ELR (cell line): ENCODE measurements around the gene LRRN3.

Source experiments
- DNase-seq: peaks from one replicate; pipeline ENCODE4 v3.0.0-alpha.2; 2015; ENCODE audit warnings: low read depth

LRRN3 gene

DNA sequence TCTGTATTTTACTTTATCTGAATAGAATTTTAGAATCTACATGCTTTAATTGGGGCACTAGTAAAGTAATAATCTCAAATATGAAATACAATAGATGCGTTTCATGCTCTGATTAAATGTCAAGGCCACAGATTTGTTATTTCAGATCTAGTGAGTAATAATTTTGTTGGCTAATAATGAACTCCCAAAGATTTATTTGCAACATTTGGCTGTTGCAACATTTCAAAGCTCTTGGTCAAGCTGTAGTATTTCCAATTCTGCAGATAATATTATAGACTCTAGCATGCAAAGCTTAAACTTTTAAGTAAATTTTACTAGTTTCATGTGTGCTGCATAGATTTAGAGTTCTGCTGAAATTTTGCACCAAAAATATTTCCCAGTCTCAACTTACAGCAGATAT lies 16.7 kb downstream of the LRRN3 start:
- DNase-seq, result no peak

DNA sequence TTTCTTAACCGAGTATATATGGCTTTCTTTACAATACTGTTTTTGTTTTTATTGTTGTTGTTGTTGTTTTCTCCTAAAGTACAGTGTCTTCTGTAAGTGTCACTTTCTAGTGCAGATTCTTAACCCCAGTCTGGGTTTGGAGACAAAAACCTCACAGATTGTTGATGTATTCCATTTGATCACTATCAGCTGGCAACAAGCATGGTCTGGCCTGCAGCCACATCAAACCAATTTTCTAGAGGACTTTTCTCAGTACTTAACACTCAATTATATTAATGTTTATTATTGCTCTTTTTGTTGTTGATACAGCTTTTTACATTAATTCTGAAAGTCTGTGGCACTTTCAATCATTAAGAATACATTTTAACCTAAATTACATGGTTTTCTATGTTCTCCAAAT lies 17.1 kb downstream of the LRRN3 start:
- DNase-seq, result no peak

- DNase-seq, result peak; percentile 63
These were observed 17.6 kb downstream of the LRRN3 start for GRCh38 chr7:111108496-111108895.

DNA sequence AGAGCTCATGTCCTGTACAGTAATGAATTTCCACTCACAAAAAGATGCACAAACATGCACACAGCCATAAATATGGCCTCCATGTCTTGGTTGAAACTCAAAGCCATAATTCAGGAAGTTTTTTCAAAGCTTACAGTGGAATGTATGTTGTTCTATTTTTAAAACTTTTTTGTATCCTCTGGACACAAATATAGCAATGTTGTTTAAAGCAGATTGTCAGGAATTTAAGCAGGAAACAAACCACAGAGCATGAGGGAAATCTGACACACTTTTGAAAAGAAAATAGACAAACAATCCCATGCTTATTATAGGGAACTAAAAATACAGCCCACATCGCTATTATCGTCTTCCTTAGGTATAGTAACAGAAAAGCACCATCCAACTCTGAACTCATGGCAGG lies 21.5 kb downstream of the LRRN3 start:
- no peak for DNase-seq

GRCh38 chr7:111113263-111114017 lies 22.5 kb downstream of the LRRN3 start:
- DNase-seq, result peak; percentile 70

GRCh38 chr7:111115966-111116365 lies 25.0 kb downstream of the LRRN3 start:
- DNase-seq, result no peak

GRCh38 chr7:111126987-111127386 lies 36.1 kb downstream of the LRRN3 start:
- peak; percentile 54 for DNase-seq

DNA sequence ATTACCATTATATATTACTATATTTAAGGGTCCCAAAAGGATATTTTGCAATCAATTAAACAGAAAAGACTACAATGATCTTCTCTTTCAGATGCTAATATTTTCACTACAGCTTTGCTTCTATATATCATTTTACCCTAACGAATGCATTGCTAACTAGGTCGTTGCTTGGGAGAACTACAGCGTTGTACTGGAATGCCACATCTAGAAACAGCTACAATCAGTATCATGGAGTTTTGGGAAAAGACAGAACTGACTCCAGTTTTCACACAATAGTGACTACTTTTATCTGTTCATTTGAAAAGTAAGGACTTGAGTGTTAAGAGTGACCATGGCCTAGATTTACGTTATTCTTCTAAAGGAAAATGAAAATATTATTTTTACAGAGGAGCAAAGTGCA lies 38.5 kb downstream of the LRRN3 start:
- DNase-seq, result no peak

DNA sequence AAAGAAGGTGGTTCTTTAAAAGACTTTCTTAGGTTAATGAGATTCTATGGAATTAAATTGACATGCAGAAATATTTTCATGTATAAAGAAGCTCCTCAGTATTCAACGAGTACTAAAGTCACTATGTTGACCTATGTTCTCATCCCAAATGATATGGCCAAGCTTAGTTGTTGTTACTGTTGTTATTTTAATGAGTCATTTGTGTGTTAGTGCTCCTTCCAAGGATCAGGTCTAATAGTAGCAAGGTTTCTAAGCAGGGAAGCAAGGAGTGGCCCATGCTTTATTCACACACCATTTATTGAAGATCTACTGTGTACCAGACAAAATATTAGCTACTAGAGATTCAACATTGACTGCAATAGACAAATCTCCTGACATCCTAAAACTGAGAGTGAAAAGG lies 41.9 kb downstream of the LRRN3 start:
- peak; percentile 20 for DNase-seq

DNA sequence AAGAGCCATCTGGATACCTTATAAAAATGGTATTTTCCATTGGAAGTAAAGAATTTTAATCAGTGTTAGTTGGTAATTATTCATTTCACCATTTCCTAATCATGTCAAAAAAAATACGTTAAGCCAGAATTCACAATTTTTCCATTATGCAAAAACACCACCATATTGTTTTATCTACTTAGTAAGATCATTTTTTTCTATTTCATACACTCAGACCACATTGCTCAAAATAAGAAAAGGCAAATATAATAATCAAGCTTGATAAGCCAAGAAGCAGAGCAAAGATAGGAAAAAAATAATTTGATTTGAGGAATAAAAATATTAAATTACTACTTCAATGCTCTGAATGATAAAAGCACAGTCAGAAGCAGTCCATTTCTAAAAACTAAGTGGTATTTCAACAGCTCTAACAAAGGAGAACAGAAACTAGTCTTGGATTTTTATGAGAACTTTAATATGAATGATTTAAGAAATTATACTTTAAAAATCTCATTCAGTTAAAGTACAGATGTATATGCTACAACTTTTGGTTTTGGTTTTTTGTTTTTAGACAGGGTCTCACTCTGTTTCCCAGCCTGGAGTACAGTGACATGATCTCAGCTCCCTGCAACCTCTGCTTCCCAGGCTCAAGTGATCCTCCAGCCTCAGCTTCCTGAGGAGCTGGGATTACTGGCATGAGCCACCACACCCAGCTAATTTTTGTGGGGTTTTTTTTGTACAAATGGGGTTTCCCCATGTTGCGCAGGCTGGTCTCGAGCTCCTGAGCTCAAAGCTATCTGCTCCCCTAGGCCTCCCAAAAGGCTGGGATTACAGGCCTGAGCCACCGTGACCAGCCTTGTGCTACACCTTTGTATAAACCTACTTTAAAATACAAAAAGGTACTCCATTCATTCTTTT lies 46.6 kb downstream of the LRRN3 start:
- peak; percentile 54 for DNase-seq

DNA sequence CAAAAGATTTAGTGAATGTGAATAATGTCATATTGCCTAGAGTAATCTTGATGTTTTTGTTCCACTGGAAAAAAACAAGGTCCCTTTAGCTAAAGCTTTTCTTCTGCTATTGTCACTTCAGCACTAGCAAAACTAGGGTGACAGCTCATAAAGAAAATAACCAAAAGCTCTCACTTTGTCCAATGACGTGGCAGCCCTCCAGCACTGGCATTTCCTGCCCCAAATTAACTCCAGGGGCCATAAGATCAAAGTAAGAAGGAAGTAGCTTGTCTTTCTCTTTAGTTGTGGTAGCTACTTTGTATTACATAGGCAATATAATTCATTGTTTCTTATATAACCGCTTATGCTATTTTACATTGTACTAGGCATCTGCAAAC lies 47.3 kb downstream of the LRRN3 start:
- peak; percentile 81 for DNase-seq

DNA sequence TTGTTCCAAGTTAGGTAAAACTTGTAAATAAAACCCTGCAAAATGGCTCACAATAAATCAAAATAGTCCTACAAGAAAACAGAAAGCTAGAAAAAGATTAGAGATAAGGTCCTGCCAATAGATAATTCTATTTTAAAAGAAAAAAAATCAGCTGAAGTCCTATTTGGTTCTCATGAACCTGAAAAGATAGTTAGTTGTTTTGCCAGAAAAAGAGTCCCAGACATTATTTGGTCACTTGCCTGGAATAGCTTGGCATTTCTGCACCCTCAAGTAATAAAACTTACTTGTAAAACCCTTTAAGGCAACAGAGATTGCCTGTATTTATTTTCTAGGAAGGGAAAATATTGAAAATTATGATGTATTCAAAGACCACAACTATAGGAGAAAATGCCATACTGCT lies 47.7 kb downstream of the LRRN3 start:
- no peak for DNase-seq

DNA sequence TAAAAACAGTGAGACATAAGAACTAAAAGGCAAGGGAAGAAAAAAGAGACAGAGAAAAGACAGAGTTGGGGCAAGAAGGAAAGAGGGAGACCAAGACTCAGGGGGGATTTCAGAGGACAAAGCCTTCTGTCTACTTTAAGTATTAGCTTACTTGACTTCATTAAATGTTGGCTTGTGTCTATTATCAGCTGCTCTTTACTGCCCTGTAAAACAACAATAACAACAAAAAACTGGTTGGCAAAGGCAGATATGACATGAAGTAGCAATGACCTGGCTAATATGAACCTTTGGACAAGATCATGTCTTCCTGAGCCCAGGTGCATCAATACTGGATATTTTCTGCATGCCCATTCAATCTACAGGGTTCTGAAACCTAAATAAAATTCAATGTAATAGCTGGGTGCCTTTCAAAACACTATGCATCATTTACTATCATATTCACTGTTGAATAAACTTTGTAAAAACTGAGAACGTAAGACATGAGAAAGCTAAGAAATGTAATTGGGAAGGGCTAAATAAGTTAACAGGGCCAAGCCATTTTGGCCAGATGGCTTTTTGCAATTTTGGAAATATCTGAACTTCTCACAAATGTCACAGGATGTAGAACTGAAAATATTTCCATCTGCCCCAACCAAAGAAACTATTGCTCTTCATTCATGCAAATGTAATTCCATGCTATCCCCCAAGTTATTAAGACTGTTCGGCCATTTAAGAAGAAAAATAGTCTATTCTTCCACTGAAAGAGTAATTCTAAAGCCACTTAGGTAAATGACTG lies 49.4 kb downstream of the LRRN3 start:
- no peak for DNase-seq

DNA sequence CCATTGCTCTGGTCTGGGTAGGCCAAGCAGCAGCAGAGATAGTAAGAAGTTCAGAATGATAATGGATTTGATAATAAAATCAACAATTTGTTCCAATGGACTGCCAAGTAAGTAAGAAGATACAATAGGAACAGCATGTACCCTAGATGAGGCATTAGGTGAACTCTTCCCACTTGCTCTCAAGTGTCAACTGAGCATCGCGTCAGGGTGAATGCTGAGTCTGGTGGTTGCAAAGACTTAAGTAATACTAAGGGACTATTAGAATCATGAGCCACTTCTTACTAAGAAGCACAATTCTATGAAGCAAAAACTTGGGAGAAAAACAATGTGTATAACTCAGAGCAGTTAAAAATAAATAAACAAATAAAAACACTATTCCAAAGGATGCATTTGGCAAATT lies 54.5 kb downstream of the LRRN3 start:
- DNase-seq, result no peak

GRCh38 chr7:111146136-111146535 lies 55.2 kb downstream of the LRRN3 start:
- no peak for DNase-seq

DNA sequence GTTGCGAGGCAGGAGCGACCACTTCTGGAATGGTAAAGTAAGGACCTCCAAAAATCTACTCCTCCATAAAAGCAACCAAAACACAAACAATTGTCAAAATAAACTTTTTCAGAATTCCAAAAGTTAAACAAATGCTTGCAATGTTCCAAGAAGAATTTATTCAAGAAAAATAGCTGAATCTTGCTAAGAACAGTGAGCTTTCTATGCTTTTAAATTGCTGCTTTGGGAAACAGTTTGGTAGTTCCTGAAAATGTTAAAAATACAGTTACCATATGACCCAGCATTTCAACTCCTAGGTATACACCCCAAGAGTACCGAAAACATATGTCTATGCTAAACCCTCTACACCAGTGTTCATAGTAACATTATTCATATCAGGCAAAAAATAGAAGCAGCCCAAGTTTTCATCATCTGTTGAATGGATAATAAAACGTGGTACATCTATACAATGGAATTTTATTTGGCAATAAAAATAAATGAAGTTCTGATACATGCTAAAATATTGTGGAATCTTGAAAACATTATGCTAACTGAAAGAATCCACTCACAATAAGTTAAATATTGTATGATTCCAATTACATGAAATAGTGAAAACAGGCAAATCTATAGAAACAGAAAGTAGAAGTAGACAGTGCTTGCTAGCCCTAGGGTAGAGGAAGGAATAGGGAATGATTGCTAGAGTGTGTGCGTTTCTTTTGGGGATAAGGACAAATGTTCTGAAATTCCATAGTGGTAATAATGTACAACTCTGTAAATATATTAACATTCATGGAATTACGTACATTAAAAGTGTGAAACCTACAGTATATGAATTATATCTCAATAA lies 57.0 kb downstream of the LRRN3 start:
- DNase-seq, result no peak

- no peak for DNase-seq
These were observed 59.8 kb downstream of the LRRN3 start for GRCh38 chr7:111150709-111151108.

DNA sequence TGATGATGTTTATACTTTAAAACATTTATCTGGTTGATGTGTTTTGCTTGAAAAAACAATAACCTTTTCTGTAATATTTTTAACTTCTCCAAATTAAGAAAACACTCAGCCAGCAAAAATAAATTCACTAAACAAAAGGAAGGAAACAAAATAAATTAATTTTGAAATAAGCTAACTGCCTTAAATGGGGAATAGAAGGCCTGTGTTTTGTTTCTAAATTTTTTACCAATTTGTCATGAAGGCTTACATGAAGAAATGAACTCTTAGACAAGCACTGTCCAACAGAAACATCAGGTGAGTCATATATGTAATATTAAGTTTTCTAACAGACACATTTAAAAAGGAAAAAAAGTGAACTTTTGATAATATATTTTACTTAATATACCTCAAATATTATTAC lies 68.5 kb downstream of the LRRN3 start:
- peak; percentile 66 for DNase-seq

DNA sequence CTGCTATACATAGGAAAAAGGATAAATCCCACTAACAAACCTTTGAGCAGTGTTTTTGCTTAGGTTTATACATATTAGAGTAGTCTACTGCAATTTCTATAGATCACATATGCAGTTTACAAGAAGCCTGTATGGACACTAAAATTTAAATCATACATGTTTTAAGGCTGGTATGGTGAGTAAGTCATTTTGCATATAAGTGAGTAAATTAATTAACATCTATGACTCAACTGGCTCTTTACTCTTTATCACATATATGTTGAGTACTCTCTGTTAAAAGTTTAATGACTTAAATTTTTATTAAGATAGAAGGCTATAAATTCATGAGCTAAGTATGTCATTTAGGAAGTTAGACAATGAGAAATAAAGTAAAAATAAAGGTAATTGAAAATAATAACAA lies 69.4 kb downstream of the LRRN3 start:
- peak; percentile 8 for DNase-seq

- no peak for DNase-seq
These were observed 71.8 kb downstream of the LRRN3 start for GRCh38 chr7:111162692-111163091.

- DNase-seq, result no peak
These were observed 73.5 kb downstream of the LRRN3 start for GRCh38 chr7:111164442-111164841.

- no peak for DNase-seq
These were observed 77.3 kb downstream of the LRRN3 start for GRCh38 chr7:111168182-111168581.
